WTC11 (cell line): ENCODE results near the gene TUBA1B.
"Not testable (repeated sequence)": the region's sequence is repeated elsewhere in the genome, so short reads cannot be mapped to it uniquely, and the experiment has no call there.

ENCODE experiments used
- NFE2L1 ChIP-seq: sonication (generic); formaldehyde crosslinking; IDR thresholded peaks from 2 replicates; pipeline ENCODE4 v1.8.1; 2023; ENCODE audit warnings: missing genetic modification reagents
- NR3C1 ChIP-seq: sonication (generic); formaldehyde crosslinking; conservative IDR thresholded peaks from 2 replicates; pipeline ENCODE4 v1.8.1; 2023; ENCODE audit warnings: low read depth, mild to moderate bottlenecking, missing genetic modification reagents
- ZNF138 ChIP-seq: sonication (generic); formaldehyde crosslinking; conservative IDR thresholded peaks from 2 replicates; pipeline ENCODE4 v1.8.1; 2022; ENCODE audit warnings: mild to moderate bottlenecking, moderate library complexity, missing genetic modification reagents
- TF ChIP-seq, protein P1 (sequence below): fragments of 200-600 bp; IDR thresholded peaks from 2 replicates; pipeline ENCODE4 v1.8.0; 2022; ENCODE audit warnings: antibody characterized with exemption
- TF ChIP-seq, protein P2 (sequence below): sonication (generic); formaldehyde crosslinking; IDR thresholded peaks from 2 replicates; pipeline ENCODE4 v1.8.0; 2022; ENCODE audit warnings: mild to moderate bottlenecking, missing genetic modification reagents
- TF ChIP-seq, protein P3 (sequence below): sonication (generic); formaldehyde crosslinking; IDR thresholded peaks from 2 replicates; pipeline ENCODE4 v1.8.0; 2022; ENCODE audit warnings: missing genetic modification reagents
- TF ChIP-seq, protein P4 (sequence below): sonication (generic); formaldehyde crosslinking; IDR thresholded peaks from 2 replicates; pipeline ENCODE4 v1.8.1; 2023; ENCODE audit warnings: mild to moderate bottlenecking, missing genetic modification reagents

DNA sequence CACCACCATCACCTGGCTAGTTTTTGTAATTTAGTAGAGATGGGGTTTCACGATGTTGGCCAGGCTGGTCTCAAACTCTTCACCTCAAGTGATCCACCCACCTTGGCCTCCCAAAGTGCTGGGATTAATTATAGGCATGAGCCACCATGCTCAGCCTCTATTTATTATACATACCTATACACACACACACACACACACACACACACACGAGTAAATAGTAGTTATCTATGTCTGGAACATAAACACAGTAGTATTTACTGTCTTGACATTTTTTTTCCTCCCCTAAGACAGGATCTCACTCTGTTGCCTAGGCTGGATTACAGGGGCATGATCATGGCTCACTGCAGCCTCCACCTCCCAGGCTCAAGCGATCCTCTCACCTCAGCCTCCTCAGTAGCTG is 5.8 kb upstream of the TUBA1B start:
- TF ChIP-seq NR3C1 (CRISPR knock-in tag); ZNF138 (CRISPR knock-in tag); NFE2L1: not testable (repeated sequence)
- TF ChIP-seq, protein P1, sequence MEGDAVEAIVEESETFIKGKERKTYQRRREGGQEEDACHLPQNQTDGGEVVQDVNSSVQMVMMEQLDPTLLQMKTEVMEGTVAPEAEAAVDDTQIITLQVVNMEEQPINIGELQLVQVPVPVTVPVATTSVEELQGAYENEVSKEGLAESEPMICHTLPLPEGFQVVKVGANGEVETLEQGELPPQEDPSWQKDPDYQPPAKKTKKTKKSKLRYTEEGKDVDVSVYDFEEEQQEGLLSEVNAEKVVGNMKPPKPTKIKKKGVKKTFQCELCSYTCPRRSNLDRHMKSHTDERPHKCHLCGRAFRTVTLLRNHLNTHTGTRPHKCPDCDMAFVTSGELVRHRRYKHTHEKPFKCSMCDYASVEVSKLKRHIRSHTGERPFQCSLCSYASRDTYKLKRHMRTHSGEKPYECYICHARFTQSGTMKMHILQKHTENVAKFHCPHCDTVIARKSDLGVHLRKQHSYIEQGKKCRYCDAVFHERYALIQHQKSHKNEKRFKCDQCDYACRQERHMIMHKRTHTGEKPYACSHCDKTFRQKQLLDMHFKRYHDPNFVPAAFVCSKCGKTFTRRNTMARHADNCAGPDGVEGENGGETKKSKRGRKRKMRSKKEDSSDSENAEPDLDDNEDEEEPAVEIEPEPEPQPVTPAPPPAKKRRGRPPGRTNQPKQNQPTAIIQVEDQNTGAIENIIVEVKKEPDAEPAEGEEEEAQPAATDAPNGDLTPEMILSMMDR, result not testable (repeated sequence)
- TF ChIP-seq, protein P2, sequence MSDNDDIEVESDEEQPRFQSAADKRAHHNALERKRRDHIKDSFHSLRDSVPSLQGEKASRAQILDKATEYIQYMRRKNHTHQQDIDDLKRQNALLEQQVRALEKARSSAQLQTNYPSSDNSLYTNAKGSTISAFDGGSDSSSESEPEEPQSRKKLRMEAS (CRISPR knock-in tag), result not testable (repeated sequence)
- TF ChIP-seq, protein P3, sequence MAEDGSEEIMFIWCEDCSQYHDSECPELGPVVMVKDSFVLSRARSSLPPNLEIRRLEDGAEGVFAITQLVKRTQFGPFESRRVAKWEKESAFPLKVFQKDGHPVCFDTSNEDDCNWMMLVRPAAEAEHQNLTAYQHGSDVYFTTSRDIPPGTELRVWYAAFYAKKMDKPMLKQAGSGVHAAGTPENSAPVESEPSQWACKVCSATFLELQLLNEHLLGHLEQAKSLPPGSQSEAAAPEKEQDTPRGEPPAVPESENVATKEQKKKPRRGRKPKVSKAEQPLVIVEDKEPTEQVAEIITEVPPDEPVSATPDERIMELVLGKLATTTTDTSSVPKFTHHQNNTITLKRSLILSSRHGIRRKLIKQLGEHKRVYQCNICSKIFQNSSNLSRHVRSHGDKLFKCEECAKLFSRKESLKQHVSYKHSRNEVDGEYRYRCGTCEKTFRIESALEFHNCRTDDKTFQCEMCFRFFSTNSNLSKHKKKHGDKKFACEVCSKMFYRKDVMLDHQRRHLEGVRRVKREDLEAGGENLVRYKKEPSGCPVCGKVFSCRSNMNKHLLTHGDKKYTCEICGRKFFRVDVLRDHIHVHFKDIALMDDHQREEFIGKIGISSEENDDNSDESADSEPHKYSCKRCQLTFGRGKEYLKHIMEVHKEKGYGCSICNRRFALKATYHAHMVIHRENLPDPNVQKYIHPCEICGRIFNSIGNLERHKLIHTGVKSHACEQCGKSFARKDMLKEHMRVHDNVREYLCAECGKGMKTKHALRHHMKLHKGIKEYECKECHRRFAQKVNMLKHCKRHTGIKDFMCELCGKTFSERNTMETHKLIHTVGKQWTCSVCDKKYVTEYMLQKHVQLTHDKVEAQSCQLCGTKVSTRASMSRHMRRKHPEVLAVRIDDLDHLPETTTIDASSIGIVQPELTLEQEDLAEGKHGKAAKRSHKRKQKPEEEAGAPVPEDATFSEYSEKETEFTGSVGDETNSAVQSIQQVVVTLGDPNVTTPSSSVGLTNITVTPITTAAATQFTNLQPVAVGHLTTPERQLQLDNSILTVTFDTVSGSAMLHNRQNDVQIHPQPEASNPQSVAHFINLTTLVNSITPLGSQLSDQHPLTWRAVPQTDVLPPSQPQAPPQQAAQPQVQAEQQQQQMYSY (CRISPR knock-in tag), result not testable (repeated sequence)
- TF ChIP-seq, protein P4, sequence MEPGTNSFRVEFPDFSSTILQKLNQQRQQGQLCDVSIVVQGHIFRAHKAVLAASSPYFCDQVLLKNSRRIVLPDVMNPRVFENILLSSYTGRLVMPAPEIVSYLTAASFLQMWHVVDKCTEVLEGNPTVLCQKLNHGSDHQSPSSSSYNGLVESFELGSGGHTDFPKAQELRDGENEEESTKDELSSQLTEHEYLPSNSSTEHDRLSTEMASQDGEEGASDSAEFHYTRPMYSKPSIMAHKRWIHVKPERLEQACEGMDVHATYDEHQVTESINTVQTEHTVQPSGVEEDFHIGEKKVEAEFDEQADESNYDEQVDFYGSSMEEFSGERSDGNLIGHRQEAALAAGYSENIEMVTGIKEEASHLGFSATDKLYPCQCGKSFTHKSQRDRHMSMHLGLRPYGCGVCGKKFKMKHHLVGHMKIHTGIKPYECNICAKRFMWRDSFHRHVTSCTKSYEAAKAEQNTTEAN (CRISPR knock-in tag), result not testable (repeated sequence)
